Measurements from ENCODE around the gene FRMD4A.
"Not testable (repeated sequence)": the region's sequence is repeated elsewhere in the genome, so short reads cannot be mapped to it uniquely, and the experiment has no call there.

FRMD4A gene

GRCh38 chr10:13844651-13845050 lies 486.1 kb downstream of the FRMD4A start:
- DNase-seq = no peak
- intact Hi-C loops (cut with DNase I) = no loop called here

- intact Hi-C loops (cut with DNase I) = no loop called here
- DNase-seq = no peak
Measured at GRCh38 chr10:13842117-13842516, 488.6 kb downstream of the FRMD4A start.

GRCh38 chr10:13840036-13840435 lies 490.7 kb downstream of the FRMD4A start:
- intact Hi-C loops (cut with DNase I) = no loop called here
- no peak for DNase-seq

- DNase-seq = peak in 2 of 42 donors; percentile 32 to 52
Measured at GRCh38 chr10:13839430-13839990, 491.2 kb downstream of the FRMD4A start.

DNA sequence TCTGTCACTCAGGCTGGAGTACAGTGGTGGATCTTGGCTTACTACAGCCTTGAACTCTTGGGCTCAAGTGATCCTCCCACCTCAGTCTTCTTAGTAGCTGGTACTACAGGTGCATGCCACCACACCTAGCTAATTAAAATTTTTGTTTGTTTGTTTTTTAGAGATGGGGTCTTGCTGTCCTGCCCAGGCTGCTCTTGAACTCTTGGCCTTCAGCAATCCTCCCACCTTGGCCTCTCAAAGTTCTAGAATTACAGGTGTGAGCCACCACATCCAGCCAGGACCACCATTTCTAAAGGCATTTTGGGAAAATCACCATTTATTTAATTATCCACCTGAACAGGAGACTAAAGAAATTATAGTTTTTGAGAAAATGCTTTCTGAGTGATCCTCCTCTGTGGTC lies 491.7 kb downstream of the FRMD4A start:
- intact Hi-C loops (cut with DNase I) = no loop called here
- DNase-seq = no peak

More at GRCh38 chr10:13839430-13839990, 491.2 kb downstream of the FRMD4A start:
- intact Hi-C loops (cut with DNase I) = no loop called here

DNA sequence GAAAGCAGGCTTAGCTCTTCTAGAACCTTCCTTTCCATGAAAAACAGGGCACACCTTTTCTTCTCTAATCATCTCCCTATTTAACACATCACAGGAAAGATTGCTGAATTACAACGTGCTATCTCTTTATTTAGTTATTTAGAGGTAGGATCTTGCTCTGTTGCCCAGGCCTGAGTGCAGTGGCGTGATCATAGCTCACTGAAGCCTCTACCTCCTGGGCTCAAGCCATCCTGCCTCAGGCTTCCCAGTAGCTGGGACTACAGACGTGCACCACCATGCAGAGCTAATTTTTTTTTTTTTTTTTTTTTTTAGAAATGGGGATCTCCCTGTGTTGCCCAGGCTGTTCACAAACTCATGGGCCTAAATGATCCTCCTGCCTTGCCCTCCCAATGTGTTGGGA lies 492.8 kb downstream of the FRMD4A start:
- intact Hi-C loops (cut with DNase I) = no loop called here
- DNase-seq = no peak

DNA sequence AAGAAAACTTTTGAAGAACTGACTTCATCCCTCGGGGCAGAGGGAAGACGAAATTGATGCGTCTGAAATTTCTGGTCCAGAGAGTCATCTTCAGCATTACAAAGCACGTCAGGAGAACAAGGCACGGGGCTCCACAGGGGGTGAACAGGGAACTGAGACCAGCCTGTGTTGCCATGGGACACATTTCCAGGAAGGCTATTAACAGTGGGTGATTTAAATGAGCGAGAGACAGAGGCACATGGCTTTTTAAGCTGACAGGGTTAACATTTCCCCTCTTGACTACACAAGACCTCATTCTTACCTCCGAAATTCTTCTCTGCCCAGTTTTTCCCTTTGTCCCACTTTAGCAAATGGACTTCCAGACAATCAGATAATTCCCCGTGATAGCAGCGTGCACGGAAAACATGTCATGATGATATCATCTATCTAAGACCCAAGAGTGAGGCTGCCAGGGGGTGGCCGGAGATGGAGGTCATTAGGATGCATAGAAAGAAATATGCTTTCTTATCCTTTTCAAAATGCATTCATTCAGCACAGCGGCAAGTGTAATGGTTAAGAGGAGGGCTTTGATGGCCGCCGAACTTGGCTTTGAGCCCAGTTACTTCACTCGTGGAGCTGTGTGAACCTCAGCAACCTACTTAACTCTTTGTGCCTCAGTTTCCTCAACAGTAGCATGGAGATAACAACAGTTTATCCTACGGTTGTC lies 496.0 kb downstream of the FRMD4A start:
- intact Hi-C loops (cut with DNase I) = no loop called here
- peak in 22 of 42 donors; percentile 19 to 65 (median 39) for DNase-seq

DNA sequence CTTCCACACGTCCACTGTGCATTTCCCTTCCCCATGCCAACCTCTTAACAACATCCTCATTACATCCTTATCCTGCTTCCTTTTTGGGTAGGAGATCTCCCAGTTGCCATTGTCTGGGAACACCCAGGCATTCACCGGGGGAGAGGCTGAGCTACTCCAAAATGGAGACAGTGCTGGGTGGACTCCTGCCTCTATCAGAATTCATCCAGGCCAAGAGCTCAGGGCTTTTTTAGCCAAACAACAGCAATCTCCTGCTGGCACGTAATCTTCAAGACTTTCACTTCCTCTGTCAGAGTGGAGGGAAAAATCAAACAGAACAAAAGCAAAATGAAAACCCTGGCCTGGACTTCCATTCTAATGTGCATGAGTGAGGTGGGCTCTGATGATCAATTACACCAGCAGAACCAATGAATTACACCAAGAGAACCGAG lies 499.0 kb downstream of the FRMD4A start:
- peak in 1 of 42 donors; percentile 13 for DNase-seq
- intact Hi-C loops (cut with DNase I) = no loop called here

GRCh38 chr10:13830385-13830784 lies 500.3 kb downstream of the FRMD4A start:
- DNase-seq = no peak

DNA sequence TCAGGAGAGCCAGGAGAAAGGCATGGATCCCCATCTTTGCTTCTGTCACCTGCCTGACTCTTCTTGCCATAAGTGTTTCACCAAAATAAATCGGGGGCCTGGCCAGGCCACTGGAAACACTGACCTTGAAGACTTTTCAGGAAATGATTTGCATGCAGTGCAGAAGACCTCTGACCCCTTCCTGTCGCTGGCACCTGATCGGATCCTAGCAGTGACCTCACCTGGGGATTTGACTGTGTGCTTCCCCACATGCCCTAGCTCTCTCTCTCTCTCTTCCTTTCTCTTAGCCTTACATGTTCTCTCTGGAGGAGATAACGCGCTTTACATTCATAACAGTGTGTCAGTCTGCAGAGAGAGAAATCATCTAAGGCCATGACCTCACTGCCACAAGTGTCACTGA lies 500.9 kb downstream of the FRMD4A start:
- intact Hi-C loops (cut with DNase I) = no loop called here
- DNase-seq = no peak

More at GRCh38 chr10:13830385-13830784, 500.3 kb downstream of the FRMD4A start:
- intact Hi-C loops (cut with DNase I) = no loop called here

GRCh38 chr10:13828284-13828683 lies 502.4 kb downstream of the FRMD4A start:
- intact Hi-C loops (cut with DNase I); DNase-seq: not testable (repeated sequence)

- intact Hi-C loops (cut with DNase I) = no loop called here
Measured at GRCh38 chr10:13827076-13827797, 503.5 kb downstream of the FRMD4A start.

DNA sequence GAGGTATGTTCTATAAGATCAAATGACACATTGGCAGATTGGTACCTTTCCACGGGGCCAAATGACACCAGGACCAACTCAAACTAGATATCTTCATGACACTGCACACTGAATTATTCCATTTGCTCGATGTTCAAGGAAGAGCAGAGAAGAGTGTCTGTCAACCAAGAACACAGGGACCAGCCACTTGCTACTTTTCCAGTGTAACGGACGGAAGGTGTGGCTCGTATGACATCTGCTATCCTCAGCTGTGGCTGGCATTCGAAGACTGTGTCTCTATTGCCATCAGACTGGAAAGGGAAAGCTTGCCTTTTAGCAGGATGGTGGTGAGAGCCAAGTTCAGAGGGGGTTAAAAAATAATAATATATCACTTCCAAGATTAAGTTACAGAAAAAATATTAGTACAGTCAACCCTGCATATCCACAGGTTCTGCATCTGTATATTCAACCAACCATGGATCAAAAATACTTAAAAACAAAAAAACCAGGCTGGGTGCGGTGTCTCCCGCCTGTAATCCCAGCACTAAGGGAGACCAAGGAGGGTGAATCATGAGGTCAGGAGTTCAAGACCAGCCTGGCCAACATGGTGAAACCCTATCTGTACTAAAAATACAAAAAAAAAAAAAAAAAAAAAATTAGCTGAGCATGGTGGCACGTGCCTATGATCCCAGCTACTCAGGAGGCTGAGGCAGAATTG lies 506.9 kb downstream of the FRMD4A start:
- intact Hi-C loops (cut with DNase I) = no loop called here
- no peak for DNase-seq

More at GRCh38 chr10:13827076-13827797, 503.5 kb downstream of the FRMD4A start:
- no peak for DNase-seq

- intact Hi-C loops (cut with DNase I) = no loop called here
- DNase-seq = no peak
Measured at GRCh38 chr10:13823096-13823708, 507.5 kb downstream of the FRMD4A start.

DNA sequence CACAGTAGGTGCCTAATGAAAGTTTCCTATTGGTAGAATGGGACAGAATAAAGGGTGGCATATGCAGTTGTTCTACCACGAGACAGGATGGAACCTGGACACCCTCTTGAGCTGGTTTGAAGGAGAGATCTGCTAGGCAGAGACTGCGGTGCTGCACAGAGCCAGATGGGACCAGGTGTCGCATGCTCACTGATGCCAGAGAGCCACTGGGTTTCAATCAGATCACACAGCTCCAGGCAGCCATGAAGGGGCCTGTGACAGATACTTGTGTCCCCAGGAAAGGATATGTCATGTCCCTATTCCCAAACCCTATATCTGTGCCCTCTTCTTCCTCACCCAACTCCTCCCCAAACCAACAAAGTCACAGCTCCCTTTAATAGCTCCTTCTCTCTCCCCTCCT lies 508.2 kb downstream of the FRMD4A start:
- intact Hi-C loops (cut with DNase I) = no loop called here
- no peak for DNase-seq

GRCh38 chr10:13820964-13821337 lies 509.8 kb downstream of the FRMD4A start:
- no peak for DNase-seq
- intact Hi-C loops (cut with DNase I) = no loop called here

GRCh38 chr10:13820119-13820963 lies 510.4 kb downstream of the FRMD4A start:
- intact Hi-C loops (cut with DNase I) = no loop called here
- DNase-seq = no peak

DNA sequence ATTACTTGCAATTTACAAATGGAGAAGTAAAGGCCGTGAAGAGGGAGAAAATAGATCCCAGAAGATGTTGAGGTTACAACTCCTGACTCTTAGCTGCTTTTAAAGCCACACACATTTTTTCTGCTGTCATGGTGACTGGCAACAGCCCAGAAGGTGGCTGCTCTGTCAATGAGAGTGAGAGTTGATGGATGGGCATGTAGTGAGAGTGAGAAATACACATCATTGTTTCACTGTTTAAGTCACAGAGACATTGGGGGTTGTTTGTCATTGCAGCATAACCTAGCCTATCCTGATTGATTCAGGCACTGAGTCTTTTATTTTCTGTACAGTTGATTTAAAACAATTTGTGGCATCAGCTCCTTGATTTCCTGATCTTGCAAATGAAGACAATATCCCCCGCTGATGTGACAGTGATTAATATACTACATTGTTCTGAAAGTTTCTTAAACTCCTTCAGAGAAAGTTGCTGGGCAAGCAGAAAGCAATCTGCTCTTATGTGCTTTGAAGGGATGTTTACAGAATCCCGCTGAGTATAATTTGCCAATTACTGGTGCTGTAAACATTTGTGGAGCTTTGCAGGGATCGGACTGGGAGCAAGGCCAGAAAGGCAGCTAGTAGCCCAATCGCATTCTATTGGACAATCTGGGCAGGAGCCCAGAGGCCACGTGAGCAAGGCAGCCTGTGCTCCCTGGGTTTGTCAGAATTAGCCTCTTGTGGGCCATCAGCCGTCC lies 514.4 kb downstream of the FRMD4A start:
- DNase-seq = peak; percentile 38 to 91 (median 80)
- intact Hi-C loops (cut with DNase I) = no loop called here
